HG03520 (cell line): Measurements from ENCODE around the gene SLC13A4.

Experiments
- ATAC-seq: cut with Tn5 transposase; IDR thresholded peaks from one replicate; pipeline ENCODE4 v1.9.1; 2021; ENCODE audit warnings: mild to moderate bottlenecking, moderate library complexity; ENCODE audit not compliant: unreplicated experiment

SLC13A4 gene

GRCh38 chr7:135721198-135721820, 6.7 kb downstream of the SLC13A4 start:
- no peak for ATAC-seq

- no peak for ATAC-seq
Observed at GRCh38 chr7:135719688-135720087, 8.3 kb downstream of the SLC13A4 start.

- ATAC-seq, result no peak
Observed at GRCh38 chr7:135718794-135719437, 9.1 kb downstream of the SLC13A4 start.

- no peak for ATAC-seq
Observed at GRCh38 chr7:135718219-135718618, 9.8 kb downstream of the SLC13A4 start.

- no peak for ATAC-seq
Observed at GRCh38 chr7:135717693-135718092, 10.3 kb downstream of the SLC13A4 start.

- no peak for ATAC-seq
Observed at GRCh38 chr7:135716677-135717238, 11.2 kb downstream of the SLC13A4 start.

GRCh38 chr7:135715673-135716072, 12.3 kb downstream of the SLC13A4 start:
- ATAC-seq, result no peak

- no peak for ATAC-seq
Observed at GRCh38 chr7:135715055-135715522, 12.9 kb downstream of the SLC13A4 start.

GRCh38 chr7:135714534-135715009, 13.4 kb downstream of the SLC13A4 start:
- ATAC-seq, result no peak

GRCh38 chr7:135713836-135714470, 14.0 kb downstream of the SLC13A4 start:
- no peak for ATAC-seq

GRCh38 chr7:135712796-135713195, 15.2 kb downstream of the SLC13A4 start:
- ATAC-seq, result no peak

- ATAC-seq, result no peak
Observed at GRCh38 chr7:135712182-135712782, 15.7 kb downstream of the SLC13A4 start.

- peak; percentile 8 for ATAC-seq
Observed at GRCh38 chr7:135711139-135711469, 16.9 kb downstream of the SLC13A4 start.

GRCh38 chr7:135710417-135711138, 17.4 kb downstream of the SLC13A4 start:
- peak; percentile 44 for ATAC-seq

GRCh38 chr7:135709508-135709907, 18.5 kb downstream of the SLC13A4 start:
- ATAC-seq, result no peak

- no peak for ATAC-seq
Observed at GRCh38 chr7:135708041-135708440, 19.9 kb downstream of the SLC13A4 start.

- no peak for ATAC-seq
Observed at GRCh38 chr7:135707570-135707966, 20.4 kb downstream of the SLC13A4 start.

- no peak for ATAC-seq
Observed at GRCh38 chr7:135706858-135707569, 21.0 kb downstream of the SLC13A4 start.

- ATAC-seq, result no peak
Observed at GRCh38 chr7:135706038-135706742, 21.8 kb downstream of the SLC13A4 start.
